Skeletal muscle cell (primary cell): ENCODE data around the gene CRYBB3.
"Not testable (repeated sequence)": the region's sequence is repeated elsewhere in the genome, so short reads cannot be mapped to it uniquely, and the experiment has no call there.

Experiments
- DNase-seq: peaks from one replicate; pipeline ENCODE4 v3.0.0-alpha.2; 2010; ENCODE audit warnings: low read depth
- H3K4me3 ChIP-seq: 2 replicates; pipeline ENCODE4 v1.5.1; 2011; ENCODE audit warnings: low read depth, mild to moderate bottlenecking, control low read depth, low read length, moderate library complexity

CRYBB3 gene

DNA sequence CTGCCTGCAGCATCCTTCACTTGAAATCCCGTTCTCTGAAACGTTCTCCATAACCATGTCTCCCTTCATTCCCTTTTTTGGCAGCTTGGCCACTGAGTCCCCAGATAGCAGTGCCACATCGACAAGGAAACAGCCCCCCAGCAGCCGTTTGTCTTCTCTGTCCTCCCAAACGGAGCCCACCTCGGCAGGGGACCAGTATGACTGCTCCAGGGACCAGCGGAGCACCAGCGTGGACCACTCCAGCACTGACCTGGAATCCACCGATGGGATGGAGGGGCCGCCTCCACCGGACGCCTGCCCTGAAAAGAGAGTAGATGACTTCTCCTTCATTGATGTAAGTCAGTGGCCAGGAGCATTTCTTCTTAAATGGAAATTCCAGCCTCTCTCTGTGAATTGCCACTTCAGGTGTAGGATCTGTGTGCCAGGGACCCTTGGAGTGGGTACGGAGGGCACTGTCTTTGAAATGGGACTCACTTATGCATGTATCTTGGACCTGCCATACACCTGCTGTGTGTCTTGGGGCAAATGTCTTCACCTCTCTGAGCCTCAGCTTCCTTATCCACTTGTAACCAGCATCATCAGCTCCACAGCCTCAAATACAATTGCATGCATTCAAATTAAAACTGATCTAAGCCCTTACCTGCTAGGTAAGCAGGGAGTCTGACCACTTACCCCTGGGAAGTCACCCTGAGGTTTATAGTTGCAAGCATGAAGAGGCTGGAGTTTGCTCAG lies 25.3 kb upstream of the CRYBB3 start:
- no peak for DNase-seq
- H3K4me3 ChIP-seq, result no peak overlapping the region

- DNase-seq, result no peak
- H3K4me3 ChIP-seq, result no peak overlapping the region
These were observed 24.7 kb upstream of the CRYBB3 start for GRCh38 chr22:25174888-25175411.

GRCh38 chr22:25176175-25176574 lies 23.5 kb upstream of the CRYBB3 start:
- H3K4me3 ChIP-seq, result no peak overlapping the region
- DNase-seq, result no peak

GRCh38 chr22:25176799-25177198 lies 22.9 kb upstream of the CRYBB3 start:
- DNase-seq, result no peak
- no peak overlapping the region for H3K4me3 ChIP-seq

GRCh38 chr22:25177226-25177625 lies 22.4 kb upstream of the CRYBB3 start:
- no peak overlapping the region for H3K4me3 ChIP-seq
- no peak for DNase-seq

DNA sequence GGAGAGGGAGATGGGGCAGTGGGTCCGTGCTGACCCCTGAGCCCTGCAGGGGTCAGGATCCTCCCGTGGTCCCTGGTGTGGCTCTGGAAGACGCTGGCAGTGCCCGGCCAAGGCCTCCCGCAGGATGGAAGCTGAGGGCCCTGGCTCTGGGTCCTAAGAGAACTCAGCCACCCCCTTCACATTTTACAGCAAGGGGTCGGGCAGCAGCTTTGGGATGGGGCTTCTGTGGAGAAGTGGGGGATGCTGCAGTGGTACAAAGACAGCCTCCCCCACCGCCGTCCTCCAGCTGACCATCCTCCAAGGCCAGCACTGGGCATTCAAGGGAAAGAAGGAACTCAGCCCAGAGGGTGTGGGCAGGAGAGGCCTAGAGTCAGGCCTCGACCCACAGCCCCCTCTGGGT lies 21.8 kb upstream of the CRYBB3 start:
- no peak overlapping the region for H3K4me3 ChIP-seq
- DNase-seq, result no peak

- not testable (repeated sequence) for H3K4me3 ChIP-seq, DNase-seq
These were observed 21.3 kb upstream of the CRYBB3 start for GRCh38 chr22:25178348-25178747.

DNA sequence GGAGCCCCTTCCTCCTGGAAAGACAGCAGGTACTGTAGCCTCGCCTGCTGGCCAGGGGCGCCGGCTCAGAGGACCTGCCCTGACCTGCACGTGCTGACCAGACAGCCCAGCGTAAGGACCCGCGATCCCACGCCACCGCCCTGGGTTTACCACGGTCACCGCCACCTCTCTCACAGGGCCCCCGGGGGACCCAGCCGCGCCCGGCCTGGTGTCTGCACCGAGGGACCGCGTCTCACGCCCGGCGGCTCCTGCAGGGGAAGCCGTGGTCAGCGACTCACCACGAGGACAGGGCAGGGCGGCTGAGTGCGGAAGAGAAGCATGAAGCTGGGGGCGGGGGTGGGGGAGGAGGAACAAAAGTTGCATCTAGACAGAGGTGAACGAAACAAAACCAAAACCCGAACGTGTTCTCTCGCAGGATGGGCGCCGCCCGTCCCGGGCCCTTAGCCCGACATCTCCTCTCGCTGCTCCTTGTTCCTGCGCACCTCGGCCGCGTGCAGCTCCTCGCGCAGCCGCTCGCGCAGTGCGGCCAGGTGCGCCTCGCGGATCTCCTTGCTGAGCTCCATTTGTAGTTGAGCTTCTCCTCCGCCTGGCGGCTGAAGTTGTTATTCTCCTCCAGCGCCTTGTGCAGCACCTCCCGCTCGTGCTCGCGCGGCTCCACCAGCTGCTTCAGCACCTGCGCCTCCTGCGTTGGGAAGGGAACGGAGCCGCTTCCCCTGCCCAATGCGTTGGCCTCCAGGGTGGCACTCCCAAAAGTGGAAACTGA lies 20.6 kb upstream of the CRYBB3 start:
- DNase-seq, H3K4me3 ChIP-seq: not testable (repeated sequence)

DNA sequence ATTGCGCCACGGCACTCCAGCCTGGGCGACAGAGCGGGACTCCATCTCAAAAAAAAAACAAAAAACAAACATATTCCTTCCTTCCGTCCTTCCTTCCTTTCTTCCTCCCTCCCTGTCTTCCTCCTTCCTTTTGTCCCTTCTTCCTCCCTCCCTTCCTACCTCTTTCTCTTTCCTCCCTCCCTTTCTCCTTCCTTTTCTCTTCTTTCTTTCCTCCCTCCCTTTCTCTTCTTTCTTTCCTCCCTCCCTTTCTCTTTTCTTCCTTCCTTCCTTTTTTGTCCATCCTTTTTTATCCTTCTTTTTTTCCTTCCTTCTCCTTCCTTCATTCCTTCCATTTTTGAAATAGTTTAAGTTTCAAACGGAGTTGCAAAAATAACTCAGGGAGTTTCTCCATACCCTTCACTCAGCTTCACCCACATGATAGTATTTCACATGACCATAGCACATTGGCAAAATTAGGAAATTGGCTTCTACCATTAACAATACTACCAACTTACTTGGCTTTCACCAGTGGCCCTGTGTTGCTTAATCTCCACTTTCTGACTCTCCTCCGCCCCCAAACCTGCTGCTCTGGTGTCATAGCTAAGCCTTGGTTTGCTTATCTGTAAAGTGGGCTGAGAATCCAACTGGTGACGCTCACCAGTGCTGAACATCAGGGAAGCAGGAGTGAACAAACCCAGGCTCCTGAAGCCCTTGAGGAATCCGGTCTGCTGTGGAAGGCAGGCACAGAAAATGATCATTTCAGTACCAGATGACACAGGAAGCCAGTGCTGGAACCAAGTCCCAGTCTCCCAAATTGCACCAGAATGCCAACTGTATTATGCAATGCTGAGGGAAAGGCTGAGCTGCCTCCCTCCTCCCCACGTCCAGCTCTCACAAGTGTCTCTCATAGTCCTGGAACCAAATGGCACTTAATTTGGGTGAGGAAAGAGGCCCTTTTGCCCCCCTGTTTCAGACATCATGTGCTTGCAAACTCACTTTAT lies 17.2 kb upstream of the CRYBB3 start:
- DNase-seq, result no peak
- H3K4me3 ChIP-seq, result no peak overlapping the region

DNA sequence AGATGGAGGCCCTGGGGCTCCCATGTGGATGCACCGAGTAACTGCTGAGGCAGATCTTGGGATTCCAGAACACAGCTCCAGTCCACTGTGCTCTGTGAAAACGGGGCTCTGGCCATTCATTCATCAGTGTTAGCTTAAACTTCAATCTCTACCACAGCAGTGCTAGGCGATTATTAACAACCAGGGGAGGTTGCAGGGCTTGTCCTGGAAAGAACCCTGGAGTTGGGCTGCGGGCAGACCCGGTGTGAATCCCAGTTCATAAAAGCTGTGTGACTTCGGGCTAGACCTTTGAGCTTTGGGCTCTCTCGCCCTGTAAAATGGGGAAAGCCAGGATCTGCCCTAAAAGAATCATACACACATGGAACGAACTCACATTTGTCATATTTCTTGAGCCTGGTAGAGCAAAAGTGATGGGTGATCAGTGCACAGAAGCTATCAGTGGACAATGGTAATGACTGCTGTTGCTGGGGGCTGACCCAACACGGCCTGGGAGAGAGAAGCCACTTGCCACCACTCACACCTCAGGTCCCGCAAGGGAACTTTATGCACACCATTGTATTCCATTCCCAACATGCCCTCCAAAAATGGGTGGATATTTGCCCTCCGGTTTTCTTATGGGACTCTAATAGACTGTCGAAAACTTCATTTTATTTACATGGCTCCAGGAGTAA lies 15.6 kb upstream of the CRYBB3 start:
- no peak for DNase-seq

DNA sequence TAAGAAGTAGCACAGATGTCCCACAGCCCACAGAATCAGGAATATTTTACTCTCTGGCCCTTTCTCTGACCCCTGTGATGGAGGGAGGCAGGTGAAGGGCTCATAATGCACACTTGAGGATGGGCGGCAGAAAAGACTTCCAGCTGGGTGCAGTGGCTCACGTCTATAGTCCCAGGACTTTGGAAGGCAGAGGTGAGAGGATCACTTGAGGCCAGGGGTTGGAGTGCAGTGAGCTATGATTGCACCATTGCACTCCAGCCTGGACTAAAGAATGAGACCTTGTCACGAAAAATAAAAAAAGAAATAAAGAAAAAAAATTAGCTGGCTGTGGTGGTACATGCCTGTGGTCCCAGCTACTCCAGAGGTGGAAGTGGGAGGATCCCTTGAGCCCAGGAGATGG lies 13.5 kb upstream of the CRYBB3 start:
- DNase-seq, result no peak
- no peak overlapping the region for H3K4me3 ChIP-seq

More for the DNA sequence above, 15.6 kb upstream of the CRYBB3 start:
- no peak overlapping the region for H3K4me3 ChIP-seq

DNA sequence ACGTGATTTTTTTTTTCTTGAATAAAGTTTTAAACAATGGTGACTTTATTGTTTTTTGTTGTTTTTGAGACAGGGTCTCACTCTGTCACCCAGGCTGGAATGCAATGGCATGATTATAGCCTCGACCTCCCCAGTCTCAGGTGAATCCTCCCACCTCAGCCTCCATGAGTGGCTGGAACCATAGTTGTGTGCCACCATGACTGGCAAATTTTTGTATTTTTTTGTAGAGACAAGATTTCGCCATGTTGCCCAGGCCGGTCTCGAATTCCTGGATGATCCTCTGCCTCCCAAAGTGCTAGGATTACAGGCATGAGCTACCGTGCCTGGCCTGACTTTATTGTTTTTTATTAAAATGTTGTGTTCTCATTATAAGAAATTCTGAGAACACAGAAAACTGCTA lies 12.2 kb upstream of the CRYBB3 start:
- DNase-seq, result no peak
- H3K4me3 ChIP-seq, result no peak overlapping the region

- no peak overlapping the region for H3K4me3 ChIP-seq
- DNase-seq, result no peak
These were observed 7.3 kb upstream of the CRYBB3 start for GRCh38 chr22:25192406-25192805.

GRCh38 chr22:25193130-25193529 lies 6.5 kb upstream of the CRYBB3 start:
- no peak overlapping the region for H3K4me3 ChIP-seq
- DNase-seq, result no peak

DNA sequence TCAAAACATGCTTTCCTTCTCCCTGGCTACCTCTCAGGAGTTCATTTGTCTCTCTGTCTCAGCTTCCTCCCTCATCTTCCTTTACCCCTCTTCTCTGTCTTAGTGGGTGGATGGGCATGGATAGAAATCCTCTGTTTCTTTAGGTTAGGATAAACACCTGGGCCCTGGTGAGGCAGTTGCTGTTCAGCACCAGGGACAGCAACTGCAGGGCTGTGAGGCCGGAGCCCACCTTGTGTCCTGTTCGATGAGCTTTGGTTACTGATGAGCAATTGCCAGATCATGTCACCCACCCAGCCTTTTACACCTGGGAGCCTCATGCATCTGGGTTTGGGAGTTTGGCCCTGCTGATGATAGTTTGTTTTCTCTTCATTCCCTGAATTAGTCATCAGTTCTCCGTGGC lies 6.1 kb upstream of the CRYBB3 start:
- no peak overlapping the region for H3K4me3 ChIP-seq
- no peak for DNase-seq

DNA sequence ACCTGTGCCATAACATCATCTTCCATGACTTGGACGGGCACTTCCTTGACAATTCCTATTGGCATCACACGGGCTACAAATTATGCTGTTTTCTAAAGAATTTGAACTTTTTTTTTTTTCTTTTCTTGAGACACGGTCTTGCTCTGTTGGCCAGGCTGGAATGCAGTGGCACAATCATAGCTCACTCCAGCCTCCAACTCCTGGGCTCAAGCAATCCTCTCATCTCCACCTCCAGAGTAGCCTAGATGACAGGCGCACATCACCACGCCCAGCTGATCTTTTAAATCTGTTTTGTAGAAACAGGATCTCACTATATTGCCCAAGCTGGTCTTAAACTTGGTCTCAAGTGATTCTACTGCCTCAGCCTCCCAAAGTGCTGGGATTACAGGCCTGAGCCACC lies 3.3 kb upstream of the CRYBB3 start:
- DNase-seq, result no peak
- H3K4me3 ChIP-seq, result no peak overlapping the region

DNA sequence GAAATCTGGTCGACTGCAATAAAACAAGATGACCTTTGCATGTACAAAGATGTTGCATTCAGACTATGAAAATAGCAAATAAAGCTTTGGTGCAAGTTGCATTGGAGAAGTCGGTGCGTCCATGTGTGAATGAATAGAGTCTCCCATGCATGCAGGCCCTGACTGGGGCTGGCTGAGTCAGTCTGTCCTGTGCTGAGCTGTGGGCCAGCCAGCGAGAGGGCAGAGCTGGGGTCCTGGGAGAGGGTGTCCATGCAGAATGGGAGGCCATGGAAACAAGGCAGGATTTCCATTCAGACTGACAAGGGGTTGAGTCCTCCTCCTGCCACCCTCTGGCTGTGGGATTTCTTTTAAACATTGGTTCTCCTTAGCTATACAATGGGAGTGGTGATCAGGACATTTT lies 2.3 kb upstream of the CRYBB3 start:
- DNase-seq, result no peak
- no peak overlapping the region for H3K4me3 ChIP-seq

- no peak overlapping the region for H3K4me3 ChIP-seq
- DNase-seq, result no peak
These were observed 1.3 kb downstream of the CRYBB3 start for GRCh38 chr22:25200967-25201366.

DNA sequence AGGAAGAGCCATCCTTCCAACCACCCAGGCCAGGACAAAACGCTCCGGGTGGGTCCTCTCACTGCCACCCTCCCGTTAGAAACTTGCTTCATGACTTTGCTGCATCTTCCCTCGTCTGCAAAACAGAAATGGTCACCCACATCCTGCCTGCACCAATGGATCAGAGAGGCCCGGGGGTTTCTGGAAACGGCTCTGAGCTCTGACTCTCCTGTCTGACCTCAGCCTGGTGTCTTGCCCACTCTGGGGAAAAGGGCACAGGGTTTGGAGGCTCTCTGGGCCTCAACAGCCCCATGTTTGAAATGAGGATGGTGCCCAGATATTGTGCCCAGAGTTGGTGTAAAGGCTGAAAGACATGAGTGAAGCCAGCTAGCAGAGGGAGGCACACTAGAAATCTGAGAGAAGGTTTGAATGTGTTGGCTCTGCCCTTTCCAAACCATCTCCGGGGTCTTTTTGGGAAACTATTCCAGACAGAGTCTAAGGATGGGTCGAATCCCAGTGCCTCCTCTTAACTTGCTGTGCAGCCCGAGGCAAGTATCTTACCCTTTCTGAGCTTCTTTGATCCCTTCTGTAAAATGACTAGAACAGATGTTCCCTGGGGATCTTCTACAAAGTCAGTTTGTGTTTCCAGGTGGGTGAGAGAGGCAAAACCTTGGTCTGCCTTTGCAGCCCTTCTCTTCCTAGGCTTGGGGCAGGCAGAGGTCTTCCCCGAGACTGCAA lies 2.1 kb downstream of the CRYBB3 start:
- DNase-seq, result no peak
- no peak overlapping the region for H3K4me3 ChIP-seq
